Activated T-cell treated with anti-CD3 and anti-CD28 coated beads, Interleukin-2, amount 50 U/mL, for 1 hour (primary cell): Measurements from ENCODE around the gene MMP2.

ENCODE experiments used
- DNase-seq: peaks from one replicate; pipeline ENCODE4 v3.0.0-alpha.2; 2020

The MMP2 gene

DNA sequence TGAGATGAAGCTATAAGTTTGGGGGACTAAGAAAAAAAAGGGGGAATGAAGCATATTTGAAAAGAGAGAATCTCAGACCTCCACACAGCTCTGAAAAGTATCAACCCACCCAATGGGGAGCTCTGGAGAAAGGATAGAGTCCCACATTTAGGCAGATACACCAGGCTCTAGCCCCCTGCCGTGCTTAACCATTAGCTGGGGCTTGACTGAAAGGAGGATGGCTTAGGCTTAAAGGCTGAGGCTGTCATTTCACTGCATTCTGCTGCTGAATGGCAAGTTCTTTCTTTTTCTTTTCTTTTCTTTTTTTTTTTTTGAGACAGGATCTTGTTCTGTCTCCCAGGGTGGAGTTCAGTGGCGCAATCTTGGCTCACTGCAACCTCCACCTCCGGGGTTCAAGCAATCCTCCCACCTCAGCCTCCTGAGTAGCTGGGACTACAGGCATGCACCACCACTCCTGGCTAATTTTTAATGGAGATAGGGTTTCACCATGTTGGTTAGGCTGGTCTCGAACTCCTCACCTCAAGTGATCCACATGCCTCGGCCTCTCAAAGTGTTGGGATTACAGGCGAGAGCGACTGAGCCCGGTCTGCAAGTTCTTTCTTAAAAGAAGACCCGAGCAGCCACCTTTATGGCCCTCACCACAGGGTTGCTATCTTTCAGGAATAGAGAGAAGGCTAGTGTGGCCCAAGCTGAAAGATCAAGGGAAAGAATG is 9.0 kb upstream of the MMP2 start:
- no peak for DNase-seq

DNA sequence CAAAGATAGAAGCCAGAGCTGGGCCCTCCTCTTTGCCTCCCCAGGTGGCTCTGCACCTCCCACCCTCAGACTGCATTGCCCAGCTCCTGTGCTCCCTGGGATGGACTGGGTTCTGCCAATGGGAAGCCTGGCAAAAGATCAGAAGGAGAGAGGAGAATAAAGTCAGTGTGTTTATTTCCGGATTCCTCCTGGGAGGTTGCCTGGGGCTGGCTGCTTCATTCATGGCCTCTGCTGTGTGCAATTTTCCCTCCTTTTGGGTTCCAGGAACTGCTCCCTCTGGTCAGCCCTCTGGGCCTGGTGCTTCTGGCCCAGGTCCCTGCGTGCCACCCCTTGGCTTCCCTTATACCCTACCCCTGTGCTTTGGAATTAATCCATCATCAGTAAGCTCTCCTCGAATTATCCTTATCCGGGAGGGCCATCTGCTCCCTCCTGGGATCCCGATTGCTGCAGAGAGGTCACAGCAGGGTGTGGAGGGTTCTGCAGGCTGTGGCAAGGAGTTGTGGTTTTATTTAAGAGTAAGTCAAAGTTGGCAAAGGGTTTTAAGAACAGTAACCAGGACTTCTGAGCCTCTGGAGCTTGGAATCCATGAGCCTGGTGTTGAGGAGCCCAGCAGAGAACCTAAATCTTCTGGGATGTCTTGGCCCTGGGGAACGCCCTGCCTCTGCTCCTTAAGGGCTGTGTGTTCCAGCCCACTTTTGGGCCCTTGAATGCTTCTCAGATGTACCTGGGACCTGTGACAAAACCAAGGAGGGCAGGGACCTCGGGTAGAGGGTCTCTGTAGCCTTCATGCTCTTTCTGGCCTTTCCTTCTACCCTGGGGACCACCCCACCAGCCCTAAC is 8.2 kb upstream of the MMP2 start:
- no peak for DNase-seq

DNA sequence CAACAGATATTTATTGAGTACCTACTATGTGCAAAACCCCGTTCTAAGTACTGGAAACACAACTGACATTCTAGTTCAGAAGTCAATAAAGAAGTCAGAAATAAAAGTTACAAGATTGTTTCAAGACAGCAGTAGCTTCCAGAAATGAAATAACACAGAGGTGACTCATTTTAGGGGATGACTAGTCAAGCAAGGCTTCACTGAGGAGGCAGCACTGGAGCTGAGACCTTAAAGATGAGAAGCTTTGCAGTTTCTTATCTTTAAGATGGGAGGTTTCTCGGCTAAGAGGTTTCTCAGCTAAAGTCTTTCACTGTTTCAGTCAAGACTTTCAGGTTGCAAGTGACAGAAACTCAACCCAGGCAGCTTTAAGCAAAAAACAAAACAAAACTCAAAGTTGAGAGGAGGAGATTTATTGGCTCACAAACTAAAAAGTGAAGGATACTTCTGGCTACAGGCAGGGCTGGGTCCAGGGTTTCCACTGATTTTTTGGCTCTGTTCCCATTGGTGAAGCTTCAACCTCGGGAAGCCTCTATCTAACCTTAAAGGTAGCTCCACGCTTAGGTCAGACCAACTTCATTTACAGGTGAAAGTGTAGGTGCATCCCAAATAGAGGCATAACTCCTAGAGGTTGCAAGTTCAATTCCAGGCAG is 7.4 kb upstream of the MMP2 start:
- no peak for DNase-seq

DNA sequence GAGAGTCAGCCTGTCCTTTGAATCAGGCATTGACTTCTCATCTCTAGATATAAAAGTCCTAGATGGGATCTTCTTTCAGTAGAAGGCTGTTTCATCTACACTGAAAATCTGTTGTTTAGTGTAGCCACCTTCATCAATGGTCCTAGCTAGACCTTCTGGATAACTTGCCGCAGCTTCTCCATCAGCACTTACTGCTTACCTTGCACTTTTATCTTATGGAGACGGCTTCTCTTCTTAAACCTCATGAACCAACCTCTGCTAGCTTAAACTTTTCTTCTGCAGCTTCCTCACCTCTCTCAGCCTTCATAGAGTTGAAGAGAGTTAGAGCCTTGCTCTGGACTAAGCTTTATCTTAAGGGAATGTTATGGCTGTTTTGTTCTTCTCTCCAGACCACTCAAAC is 5.4 kb upstream of the MMP2 start:
- DNase-seq: no peak

DNA sequence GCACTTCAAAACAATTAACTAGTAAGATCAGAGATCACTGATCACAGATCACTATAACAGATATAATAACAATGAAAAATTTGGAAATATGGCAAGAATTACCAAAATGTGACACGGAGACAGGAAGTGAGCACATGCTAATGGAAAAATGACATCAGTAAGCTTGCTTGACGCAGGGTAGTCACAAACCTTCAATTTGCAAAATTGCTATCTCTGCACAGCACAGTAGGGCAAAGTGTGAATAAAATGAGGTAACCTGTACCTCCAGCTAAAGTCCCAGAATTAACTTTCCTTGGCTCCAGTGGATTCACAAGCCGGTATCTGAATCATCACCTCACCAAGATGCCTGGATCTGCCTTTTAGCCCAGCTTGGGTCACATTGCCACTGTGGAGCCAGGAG is 4.2 kb upstream of the MMP2 start:
- DNase-seq: no peak

DNA sequence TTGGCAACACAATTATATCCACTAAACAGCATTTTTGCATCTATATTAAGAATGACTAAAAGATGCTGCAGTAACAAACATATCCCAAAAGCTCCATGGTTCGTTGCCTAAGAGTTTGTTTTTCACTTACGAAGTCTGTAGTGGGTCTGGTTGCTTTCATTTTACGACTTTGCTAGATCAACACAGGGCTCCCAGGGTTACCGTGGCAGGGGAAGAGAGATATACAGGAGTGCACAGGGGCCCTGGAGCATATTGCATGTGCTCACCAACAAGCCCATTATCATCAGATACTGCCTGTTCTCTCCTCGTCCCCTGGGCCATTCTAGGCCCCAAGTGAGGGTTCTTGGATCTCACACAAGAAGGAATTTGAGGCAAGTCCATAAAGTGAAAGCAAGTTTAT is 3.1 kb upstream of the MMP2 start:
- no peak for DNase-seq

DNA sequence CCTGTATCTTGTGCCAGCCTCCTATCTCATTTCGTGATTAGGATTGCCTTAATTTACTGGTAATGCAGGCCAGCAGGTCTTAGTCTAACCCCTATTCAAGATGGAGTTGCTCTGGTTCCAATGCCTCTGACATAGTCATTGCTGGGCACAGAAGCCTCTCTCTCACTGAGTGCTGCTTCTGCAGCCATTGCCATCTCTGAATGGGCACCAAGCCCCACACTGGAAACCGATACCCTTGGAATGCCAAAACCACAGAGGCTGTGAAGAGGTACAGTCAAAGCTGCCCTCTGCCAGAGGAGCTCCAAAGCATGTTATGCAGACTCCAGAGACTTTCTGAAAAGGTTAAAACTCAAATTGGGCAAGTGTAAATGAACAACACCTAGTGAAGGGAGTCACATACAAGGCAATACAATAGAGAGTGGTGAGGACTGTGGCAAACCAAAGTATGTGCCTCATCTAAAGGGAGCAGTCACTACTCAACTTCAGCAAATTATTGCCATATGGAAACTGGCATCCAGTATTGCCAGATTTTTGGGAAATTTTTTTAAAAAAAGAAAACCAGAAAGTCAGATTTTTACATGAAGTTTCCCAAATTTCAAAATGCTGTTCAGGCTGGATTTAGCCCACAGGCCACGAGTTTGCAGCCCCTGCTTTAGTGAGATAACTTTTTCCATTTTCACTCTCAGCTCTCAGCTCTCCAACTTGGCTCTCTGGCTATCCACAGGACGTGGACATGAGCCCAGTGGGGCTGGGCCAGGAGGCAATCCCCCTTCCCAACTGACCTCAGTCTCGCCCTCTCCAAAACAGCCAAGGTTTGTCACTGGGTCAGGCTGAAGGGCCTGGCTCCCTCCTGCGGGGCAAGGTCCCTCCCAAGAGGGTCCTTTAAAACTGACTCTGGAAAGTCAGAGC is 2.1 kb upstream of the MMP2 start:
- DNase-seq: no peak

DNA sequence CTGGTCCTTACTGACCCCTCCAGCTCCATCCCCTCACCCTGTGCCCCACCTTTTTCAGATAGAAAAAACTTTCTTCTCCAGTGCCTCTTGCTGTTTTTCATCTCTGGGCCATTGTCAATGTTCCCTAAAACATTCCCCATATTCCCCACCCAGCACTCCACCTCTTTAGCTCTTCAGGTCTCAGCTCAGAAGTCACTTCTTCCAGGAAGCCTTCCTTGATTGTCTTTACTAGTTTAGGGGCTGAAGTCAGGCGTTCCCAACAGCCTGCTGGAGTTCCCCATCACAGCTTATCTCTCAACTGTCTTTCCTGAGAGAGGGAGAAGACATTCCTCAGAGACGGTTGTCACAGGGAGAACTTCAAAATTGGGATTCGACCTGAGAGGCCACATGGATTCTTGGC is 1.3 kb upstream of the MMP2 start:
- DNase-seq: no peak

DNA sequence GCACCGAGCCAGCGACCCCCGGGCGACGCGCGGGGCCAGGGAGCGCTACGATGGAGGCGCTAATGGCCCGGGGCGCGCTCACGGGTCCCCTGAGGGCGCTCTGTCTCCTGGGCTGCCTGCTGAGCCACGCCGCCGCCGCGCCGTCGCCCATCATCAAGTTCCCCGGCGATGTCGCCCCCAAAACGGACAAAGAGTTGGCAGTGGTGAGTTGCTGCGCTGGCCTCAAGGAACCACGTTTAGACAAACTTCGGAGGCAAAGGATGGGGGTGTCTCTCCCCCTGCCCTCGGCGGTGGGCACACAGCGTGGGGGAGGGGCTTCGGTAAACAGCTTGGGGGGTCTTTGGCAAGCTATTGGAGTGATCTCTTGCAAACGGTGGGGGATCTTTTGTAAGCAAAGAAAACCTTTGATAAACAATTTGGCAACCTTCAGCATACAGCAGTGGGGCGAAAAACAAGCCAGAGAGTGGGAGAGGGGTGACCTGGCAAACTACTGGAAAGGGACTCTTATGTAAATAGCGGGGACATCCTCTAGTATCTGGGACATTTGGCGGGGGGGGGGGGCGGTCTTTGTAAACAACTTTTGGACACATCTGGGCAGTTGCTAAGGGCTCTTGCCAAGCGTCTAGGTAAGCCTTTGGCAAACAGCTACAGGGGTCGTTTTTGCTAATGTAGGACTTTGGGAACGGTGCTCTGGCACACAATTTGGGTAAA is 587 bp downstream of the MMP2 start:
- DNase-seq: no peak

DNA sequence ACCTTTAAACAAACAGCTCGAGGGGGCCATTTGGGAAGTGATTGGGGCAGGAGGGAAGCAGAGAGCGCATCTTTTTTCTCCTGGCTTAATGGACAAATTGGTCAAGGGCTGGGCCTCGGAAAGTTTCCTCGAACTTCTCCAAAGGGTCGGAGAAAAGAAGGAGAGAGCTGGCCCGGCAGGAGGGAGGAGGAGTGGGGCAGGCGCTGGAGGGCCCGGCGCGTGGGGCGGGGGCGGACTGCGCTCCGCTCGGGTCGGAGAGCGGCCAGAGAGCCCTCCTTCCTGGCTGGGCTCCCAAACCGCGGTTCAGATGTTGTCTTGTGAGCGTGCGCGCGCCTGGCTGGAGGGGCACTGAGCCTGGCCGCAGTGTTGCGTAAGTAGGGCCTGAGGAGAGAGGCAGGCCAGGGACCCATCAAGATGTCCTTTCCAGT is 1.2 kb downstream of the MMP2 start:
- no peak for DNase-seq

DNA sequence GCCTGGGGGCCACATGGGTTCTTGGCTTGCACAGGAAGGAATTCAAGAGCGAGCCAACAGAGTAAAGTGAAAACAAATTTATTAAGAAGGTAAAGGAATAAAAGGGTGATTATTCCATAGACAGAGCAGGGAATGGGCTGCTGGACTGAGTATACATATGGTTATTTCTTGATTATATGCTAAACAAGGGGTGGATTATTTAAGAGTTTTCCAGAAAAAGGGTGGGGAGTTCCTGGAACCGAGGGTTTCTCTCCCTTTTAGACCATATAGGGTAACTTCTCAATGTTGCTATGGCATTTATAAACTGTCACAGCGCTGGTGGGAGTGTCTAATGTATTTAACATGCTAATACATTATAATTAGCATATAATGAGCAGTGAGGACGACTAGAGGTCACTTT is 2.0 kb downstream of the MMP2 start:
- no peak for DNase-seq

DNA sequence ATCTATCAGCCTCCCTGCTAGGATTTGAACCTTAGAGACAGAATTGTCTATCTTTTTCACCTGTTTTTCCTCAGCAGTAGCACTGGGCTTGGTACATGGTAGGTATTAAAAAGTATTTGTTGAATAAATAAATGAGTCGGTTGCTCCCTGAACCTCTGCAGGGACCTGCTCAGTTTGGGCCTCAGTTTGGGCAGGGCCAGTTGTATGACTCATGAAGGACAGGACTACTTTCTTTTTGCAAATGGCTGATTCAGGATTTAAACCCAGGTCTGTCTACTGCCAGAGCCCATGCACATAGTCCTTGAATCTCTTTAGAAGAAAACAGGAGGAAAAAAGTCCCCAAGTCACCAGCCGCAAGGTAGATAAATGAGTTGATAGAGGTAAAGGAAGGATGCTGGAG is 3.1 kb downstream of the MMP2 start:
- no peak for DNase-seq

DNA sequence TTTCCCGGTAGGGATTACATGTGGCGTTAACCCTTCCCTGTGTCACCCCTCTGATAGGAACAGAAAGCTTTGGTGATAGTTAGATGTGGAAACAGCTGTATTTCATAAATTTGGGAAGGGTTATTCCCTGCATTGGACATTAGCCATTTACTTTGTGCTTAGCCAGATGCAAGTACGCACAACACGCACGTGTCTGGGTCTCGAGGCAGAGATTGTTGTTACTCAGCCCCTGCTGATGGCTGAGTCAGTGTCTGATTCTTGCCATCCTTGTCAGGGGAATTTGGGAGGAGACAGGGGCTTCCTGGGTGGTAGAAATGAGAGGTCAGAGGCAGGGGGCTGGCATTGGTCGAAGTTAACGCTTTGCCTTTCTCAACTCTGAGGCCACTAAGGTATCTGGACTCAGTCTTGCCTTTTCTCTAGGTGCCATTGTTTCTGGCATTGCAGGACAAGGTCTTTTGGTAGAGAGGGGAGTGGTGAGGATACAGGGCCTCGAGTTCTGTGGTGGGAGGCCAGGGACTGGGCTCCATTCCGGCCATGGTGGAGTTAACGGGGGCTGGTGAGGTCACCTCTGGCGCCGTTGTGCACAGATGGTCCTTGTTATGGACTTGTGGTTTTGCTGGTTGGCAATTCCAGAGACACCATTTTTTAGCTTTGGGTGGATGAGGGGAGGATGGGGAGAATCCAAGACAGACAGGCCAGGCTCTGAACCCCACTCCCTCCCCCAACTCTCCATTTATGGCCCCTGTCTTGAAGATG is 8.2 kb downstream of the MMP2 start:
- no peak for DNase-seq

DNA sequence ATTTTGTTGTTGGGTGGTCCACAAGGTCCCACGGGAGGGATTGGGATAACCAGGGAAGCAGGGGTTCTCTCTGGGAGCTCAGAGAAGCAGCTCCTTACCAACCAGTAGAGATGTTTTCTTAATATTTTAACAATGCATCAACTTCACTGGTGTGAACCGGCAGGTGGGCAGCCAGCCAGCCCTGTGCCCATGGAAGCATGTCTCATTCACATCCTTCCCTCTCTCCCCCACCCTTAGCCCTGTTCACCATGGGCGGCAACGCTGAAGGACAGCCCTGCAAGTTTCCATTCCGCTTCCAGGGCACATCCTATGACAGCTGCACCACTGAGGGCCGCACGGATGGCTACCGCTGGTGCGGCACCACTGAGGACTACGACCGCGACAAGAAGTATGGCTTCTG is 9.3 kb downstream of the MMP2 start:
- no peak for DNase-seq

DNA sequence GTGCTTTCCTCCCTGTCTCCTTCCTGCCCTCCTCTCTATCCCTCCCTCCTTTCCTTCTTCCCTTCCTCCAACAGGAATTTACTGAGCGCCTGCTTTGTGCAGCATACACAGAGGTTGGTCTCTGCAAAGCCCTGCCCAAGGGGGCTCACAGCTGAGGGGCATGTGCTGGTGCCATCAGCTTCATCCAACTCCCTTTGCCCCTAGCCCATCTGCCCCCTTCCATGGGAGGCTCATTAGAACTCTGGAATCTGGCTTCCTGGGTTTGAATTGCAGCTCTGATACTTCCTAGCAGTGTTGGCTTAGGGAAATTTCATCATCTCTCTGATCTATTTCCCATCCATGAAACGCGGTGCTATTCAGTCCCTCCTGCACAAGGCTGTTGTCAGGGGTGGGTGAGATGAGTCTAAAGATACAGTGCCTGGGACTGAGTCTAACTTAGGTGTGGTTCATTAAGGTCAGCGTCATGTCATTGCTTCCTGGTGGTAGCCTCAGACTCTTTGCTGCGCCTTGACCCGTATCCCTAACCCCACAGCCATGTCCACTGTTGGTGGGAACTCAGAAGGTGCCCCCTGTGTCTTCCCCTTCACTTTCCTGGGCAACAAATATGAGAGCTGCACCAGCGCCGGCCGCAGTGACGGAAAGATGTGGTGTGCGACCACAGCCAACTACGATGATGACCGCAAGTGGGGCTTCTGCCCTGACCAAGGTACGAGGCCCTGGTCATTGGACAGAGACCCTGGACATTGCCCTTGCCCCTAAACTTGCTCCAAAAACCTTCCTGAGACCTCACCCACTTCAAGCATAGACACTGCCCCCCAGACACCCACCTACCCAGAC is 10.3 kb downstream of the MMP2 start:
- DNase-seq: no peak

DNA sequence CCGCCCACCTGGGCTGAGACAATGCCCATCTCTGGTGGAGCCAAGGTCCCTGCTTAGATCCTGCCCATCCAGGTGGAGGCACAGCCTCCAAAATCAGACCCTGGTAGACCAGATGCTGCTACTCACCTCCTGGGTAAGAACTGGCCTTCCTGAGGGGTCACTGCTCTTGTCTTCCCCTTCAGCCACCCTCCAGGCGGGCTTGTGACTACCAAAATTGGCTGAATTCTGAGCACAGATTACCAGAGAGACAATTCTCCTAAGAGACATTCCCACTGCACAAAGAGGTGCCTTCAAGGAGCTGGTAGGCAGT is 10.9 kb downstream of the MMP2 start:
- no peak for DNase-seq

DNA sequence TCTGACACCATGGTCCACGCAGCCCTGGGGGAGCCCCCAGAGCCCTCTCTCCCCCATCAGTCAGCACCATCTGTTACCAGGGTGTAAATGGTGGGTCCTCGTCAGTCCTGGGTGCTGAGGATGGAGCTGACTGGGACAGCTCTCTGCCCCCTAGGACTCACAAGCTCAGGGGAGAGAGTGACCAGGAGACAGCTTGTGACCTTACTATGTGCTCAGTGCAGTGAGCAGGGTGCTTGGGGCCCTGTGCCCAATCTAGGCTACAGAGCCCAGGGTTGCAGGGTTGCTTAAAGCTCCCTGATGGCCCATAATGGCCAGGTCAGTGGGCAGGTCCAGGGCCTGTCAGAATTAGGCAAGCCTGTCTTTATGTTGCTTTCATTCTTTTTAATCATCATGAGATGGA is 11.3 kb downstream of the MMP2 start:
- DNase-seq: no peak

DNA sequence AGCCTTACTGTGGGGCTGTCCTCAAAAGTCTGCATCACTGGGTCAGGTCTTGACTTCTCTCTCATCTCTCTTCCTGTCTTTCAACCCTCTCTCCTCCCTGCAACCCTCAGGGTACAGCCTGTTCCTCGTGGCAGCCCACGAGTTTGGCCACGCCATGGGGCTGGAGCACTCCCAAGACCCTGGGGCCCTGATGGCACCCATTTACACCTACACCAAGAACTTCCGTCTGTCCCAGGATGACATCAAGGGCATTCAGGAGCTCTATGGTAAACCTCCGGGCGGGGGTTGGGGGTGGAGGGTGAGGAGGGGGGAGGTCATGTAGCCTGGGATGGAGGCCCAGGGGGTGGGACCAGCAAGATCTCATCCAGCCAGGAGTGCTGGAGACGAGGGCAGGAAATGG is 12.7 kb downstream of the MMP2 start:
- DNase-seq: no peak

DNA sequence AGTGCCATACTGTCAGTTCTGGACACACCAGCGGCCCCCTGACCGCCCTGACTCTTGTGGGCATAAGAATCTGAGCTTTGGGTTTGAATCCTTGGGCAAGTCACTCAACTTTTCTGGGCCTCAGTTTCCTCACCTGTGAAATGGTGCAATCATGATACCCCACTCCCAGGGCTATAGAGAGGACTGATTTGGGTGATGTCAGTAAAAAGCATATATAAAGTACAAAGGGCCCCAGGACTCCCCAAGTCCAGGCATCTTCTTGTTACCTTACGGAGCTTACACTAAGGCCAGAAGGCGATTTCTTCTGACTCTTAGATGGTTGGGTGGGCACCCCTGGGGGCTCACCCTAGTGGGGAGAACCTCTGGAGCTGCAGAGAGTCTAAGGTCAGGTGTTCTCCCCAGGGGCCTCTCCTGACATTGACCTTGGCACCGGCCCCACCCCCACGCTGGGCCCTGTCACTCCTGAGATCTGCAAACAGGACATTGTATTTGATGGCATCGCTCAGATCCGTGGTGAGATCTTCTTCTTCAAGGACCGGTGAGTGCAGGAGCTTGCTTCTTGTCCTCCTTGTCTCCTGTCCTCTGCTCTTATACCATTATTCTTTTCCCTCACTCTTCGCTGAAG is 13.9 kb downstream of the MMP2 start:
- DNase-seq: no peak

DNA sequence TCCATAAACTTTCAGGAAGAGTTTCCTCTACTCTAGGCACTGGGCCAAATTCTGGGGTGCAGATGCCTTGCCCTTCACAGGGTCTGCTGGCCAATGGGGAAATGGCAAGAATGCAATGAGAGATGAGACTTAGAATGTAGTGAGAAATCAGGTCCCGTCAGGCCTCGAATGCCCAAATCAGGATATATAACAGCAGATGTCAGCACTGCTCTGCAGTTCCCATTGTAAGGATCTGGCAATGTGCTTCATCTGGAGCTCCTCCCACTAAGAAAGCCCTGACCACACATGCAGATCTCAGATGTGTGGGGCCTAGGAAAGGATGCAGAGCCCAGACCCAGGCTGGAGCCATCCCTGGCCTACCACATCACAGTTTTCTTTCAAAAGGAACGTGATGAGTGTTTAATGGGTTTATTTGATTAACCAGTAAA is 16.0 kb downstream of the MMP2 start:
- no peak for DNase-seq
